Upper lobe of left lung (tissue), 4 donors: ENCODE data around the gene RAD51D.

ENCODE experiments used
- CTCF ChIP-seq, 6 experiments: fragments of 450-650 bp in 4 of 6; fragments of 200-600 bp in 2 of 6; sonication (generic) in 2 of 6; IDR thresholded peaks; one replicate each; pipeline ENCODE4 v1.5.1; 2016 to 2019; ENCODE audit warnings: antibody characterized with exemption in 6 of 6
- POLR2A ChIP-seq, 4 donors: fragments of 450-650 bp; IDR thresholded peaks; one replicate each; pipeline ENCODE4 v1.5.1; 2016 to 2017; ENCODE audit warnings: antibody characterized with exemption in 4 of 4, mild to moderate bottlenecking in 2 of 4

DNA sequence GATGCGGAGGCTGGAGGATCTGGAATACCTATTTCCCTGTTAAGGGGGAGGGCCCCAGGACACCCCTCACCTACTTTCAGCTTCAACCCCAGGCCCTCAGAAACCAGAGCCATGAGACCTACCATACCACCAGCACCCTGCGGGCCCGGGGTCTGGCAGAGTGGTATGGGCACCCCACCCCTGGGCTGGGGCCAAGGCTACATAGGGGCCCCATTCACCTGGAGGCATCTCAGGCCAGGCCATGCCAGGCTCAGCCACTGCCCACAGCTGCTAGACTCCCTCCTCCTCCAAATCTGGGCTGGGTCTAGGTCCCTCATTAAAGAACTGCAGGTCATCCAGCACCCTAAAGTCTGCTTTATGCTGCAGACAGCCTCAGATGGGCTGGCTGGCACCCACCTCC lies 10.7 kb upstream of the RAD51D start:
- TF ChIP-seq POLR2A (IDR thresholded peaks at IDR 0.05) (no peak), CTCF (IDR thresholded peaks at IDR 0.05) (no peak)
